Measurements from ENCODE around the gene EML2.
"Not testable (repeated sequence)": the region's sequence is repeated elsewhere in the genome, so short reads cannot be mapped to it uniquely, and the experiment has no call there.

EML2 gene, protein sequence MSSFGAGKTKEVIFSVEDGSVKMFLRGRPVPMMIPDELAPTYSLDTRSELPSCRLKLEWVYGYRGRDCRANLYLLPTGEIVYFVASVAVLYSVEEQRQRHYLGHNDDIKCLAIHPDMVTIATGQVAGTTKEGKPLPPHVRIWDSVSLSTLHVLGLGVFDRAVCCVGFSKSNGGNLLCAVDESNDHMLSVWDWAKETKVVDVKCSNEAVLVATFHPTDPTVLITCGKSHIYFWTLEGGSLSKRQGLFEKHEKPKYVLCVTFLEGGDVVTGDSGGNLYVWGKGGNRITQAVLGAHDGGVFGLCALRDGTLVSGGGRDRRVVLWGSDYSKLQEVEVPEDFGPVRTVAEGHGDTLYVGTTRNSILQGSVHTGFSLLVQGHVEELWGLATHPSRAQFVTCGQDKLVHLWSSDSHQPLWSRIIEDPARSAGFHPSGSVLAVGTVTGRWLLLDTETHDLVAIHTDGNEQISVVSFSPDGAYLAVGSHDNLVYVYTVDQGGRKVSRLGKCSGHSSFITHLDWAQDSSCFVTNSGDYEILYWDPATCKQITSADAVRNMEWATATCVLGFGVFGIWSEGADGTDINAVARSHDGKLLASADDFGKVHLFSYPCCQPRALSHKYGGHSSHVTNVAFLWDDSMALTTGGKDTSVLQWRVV

GRCh38 chr19:45638930-45639729 is at the start of gene EML2:
Gene EML2 (minus strand): TSS chr19:45639397. CDS start chr19:45639376, 21 bp downstream.
- no peaks in the 10 kb centered on the region for H3K9me2 ChIP-seq (replicated peaks; ENCODE audit: control insufficient read depth, low read length)
- H3F3A ChIP-seq (ENCODE audit: control insufficient read depth, insufficient read depth) = peaks cover 21% of the 10 kb centered on the region
- H3K4me3 ChIP-seq (ENCODE audit: low read length) = peak within 1 kb of the TSS; percentile 81
- H4K20me1 ChIP-seq (ENCODE audit: control insufficient read depth, insufficient read depth, low read depth, low read length) = no peaks in the 10 kb centered on the region
- H3K27ac ChIP-seq (ENCODE audit: low read depth, low read length) = no peak within 1 kb of the TSS
- peaks cover 44% of the 10 kb centered on the region for H3K4me1 ChIP-seq (ENCODE audit: control insufficient read depth, low read length)
- TF ChIP-seq, protein P1, sequence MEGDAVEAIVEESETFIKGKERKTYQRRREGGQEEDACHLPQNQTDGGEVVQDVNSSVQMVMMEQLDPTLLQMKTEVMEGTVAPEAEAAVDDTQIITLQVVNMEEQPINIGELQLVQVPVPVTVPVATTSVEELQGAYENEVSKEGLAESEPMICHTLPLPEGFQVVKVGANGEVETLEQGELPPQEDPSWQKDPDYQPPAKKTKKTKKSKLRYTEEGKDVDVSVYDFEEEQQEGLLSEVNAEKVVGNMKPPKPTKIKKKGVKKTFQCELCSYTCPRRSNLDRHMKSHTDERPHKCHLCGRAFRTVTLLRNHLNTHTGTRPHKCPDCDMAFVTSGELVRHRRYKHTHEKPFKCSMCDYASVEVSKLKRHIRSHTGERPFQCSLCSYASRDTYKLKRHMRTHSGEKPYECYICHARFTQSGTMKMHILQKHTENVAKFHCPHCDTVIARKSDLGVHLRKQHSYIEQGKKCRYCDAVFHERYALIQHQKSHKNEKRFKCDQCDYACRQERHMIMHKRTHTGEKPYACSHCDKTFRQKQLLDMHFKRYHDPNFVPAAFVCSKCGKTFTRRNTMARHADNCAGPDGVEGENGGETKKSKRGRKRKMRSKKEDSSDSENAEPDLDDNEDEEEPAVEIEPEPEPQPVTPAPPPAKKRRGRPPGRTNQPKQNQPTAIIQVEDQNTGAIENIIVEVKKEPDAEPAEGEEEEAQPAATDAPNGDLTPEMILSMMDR (IDR thresholded peaks at IDR 0.05; ENCODE audit: low read depth, low read length, poor library complexity, severe bottlenecking) = peak; percentile 91
- TF ChIP-seq EZH2phosphoT487 (IDR thresholded peaks at IDR 0.05; ENCODE audit: borderline replicate concordance, low read length) = no peak
- peaks cover 9% of the 10 kb centered on the region for H3K27me3 ChIP-seq (ENCODE audit: control insufficient read depth, low read length)
- peaks cover 6% of the 10 kb centered on the region; the same call in 1 of the 2 replicates for H3K36me3 ChIP-seq (ENCODE audit: control insufficient read depth, low read length)
- peaks cover 2% of the 10 kb centered on the region; the same call in 1 of the 2 replicates for H3K79me2 ChIP-seq (ENCODE audit: control insufficient read depth, low read length)
- no peaks in the 10 kb centered on the region for H3K9me3 ChIP-seq (ENCODE audit: control insufficient read depth, insufficient read depth, low read length)
- H3K4me2 ChIP-seq (ENCODE audit: low read length) = peak within 1 kb of the TSS; percentile 96

DNA sequence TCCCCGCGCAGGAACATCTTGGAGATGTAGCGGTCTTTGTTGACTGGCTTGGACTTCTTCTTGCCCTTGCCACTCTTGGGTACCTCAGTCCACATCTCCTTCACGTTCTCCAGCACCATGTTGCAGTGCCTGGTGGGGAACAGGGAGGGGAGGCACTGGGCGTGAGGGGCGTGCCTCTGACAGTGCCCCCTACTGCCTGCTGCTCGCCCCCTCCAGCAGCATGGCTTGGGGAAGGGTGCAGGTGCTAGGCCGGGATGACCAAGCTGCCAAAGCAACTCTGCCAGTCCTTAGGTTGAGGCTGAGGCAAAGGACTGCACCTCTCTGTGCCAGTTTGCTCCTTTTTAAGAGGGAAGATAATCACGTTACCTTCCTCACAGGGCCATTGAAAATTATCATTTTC is 48.4 kb upstream of the EML2 start:
- Histone ChIP-seq H3K4me3 (ENCODE audit: low read length) (no peak overlapping the region), H3K4me1 (ENCODE audit: control insufficient read depth, low read length) (peaks cover 8% of the 10 kb centered on the region), H3K79me2 (ENCODE audit: control insufficient read depth, low read length) (peaks cover 38% of the 10 kb centered on the region), H3K9me3 (ENCODE audit: control insufficient read depth, insufficient read depth, low read length) (no peaks in the 10 kb centered on the region), H3K36me3 (ENCODE audit: control insufficient read depth, low read length) (peaks cover 63% of the 10 kb centered on the region), H3K27me3 (ENCODE audit: control insufficient read depth, low read length) (no peaks in the 10 kb centered on the region), H3K9me2 (replicated peaks; ENCODE audit: control insufficient read depth, low read length) (no peaks in the 10 kb centered on the region), H3K27ac (ENCODE audit: low read depth, low read length) (no peak overlapping the region), H3F3A (ENCODE audit: control insufficient read depth, insufficient read depth) (peaks cover 10% of the 10 kb centered on the region), H4K20me1 (ENCODE audit: control insufficient read depth, insufficient read depth, low read depth, low read length) (peaks cover 9% of the 10 kb centered on the region), H3K4me2 (ENCODE audit: low read length) (no peak overlapping the region)
- TF ChIP-seq, protein P1 (IDR thresholded peaks at IDR 0.05; ENCODE audit: low read depth, low read length, poor library complexity, severe bottlenecking) = no peak
- no peak for TF ChIP-seq EZH2phosphoT487 (IDR thresholded peaks at IDR 0.05; ENCODE audit: borderline replicate concordance, low read length)

GRCh38 chr19:45685045-45685444 is 45.8 kb upstream of the EML2 start:
- not testable (repeated sequence) for H3K27me3 ChIP-seq (ENCODE audit: control insufficient read depth, low read length); H3K4me2 ChIP-seq (ENCODE audit: low read length); H3K4me3 ChIP-seq (ENCODE audit: low read length); H4K20me1 ChIP-seq (ENCODE audit: control insufficient read depth, insufficient read depth, low read depth, low read length); H3K27ac ChIP-seq (ENCODE audit: low read depth, low read length); H3K9me3 ChIP-seq (ENCODE audit: control insufficient read depth, insufficient read depth, low read length); H3K9me2 ChIP-seq (replicated peaks; ENCODE audit: control insufficient read depth, low read length)
- Histone ChIP-seq H3K79me2 (ENCODE audit: control insufficient read depth, low read length) (peaks cover 22% of the 10 kb centered on the region), H3K4me1 (ENCODE audit: control insufficient read depth, low read length) (peaks cover 14% of the 10 kb centered on the region), H3F3A (ENCODE audit: control insufficient read depth, insufficient read depth) (peaks cover 15% of the 10 kb centered on the region), H3K36me3 (ENCODE audit: control insufficient read depth, low read length) (peaks cover 56% of the 10 kb centered on the region)
